ENCODE data around the gene MYOZ3. TPM values are rescaled to one million over a fixed set of nuclear protein-coding genes. Genes with fewer than 3 reads are reported as not detected.

Gene MYOZ3
- total RNA-seq, 1 donor from 2014 or later, result 2.6 TPM

- no peak for DNase-seq (ENCODE audit: low read depth, low spot score)
- H3K4me3 Mint-ChIP-seq, result no peak overlapping the region
- peaks cover 5% of the 10 kb centered on the region for H3K4me1 Mint-ChIP-seq
- no peak overlapping the region for H3K27ac Mint-ChIP-seq (ENCODE audit: unreplicated experiment)
- TF ChIP-seq CTCF (conservative IDR thresholded peaks at IDR 0.05), result no peak
- no peaks in the 10 kb centered on the region for H3K9me3 Mint-ChIP-seq
- H3K36me3 Mint-ChIP-seq (ENCODE audit: low read depth), result no peaks in the 10 kb centered on the region
- peaks cover 4% of the 10 kb centered on the region for H3K27me3 Mint-ChIP-seq (ENCODE audit: low read depth)
These were observed 18.5 kb upstream of the MYOZ3 start for GRCh38 chr5:150642567-150642927.

GRCh38 chr5:150642991-150643710 is 17.9 kb upstream of the MYOZ3 start:
- peaks cover 3% of the 10 kb centered on the region for H3K27me3 Mint-ChIP-seq (ENCODE audit: low read depth)
- TF ChIP-seq CTCF (conservative IDR thresholded peaks at IDR 0.05), result no peak
- no peak overlapping the region for H3K27ac Mint-ChIP-seq (ENCODE audit: unreplicated experiment)
- no peaks in the 10 kb centered on the region for H3K36me3 Mint-ChIP-seq (ENCODE audit: low read depth)
- H3K4me1 Mint-ChIP-seq, result peaks cover 5% of the 10 kb centered on the region
- no peaks in the 10 kb centered on the region for H3K9me3 Mint-ChIP-seq
- H3K4me3 Mint-ChIP-seq, result no peak overlapping the region
- DNase-seq (ENCODE audit: low read depth, low spot score), result no peak

- Mint-ChIP-seq H3K4me1 (peaks cover 5% of the 10 kb centered on the region), H3K36me3 (ENCODE audit: low read depth) (no peaks in the 10 kb centered on the region), H3K27ac (ENCODE audit: unreplicated experiment) (no peak overlapping the region), H3K9me3 (no peaks in the 10 kb centered on the region), H3K4me3 (no peak overlapping the region), H3K27me3 (ENCODE audit: low read depth) (peaks cover 3% of the 10 kb centered on the region)
- TF ChIP-seq CTCF (conservative IDR thresholded peaks at IDR 0.05), result no peak
- DNase-seq (ENCODE audit: low read depth, low spot score), result no peak
These were observed 17.0 kb upstream of the MYOZ3 start for GRCh38 chr5:150644058-150644457.

GRCh38 chr5:150644514-150644913 is 16.5 kb upstream of the MYOZ3 start:
- H3K4me3 Mint-ChIP-seq, result no peak overlapping the region
- no peaks in the 10 kb centered on the region for H3K9me3 Mint-ChIP-seq
- peaks cover 3% of the 10 kb centered on the region for H3K27me3 Mint-ChIP-seq (ENCODE audit: low read depth)
- H3K36me3 Mint-ChIP-seq (ENCODE audit: low read depth), result no peaks in the 10 kb centered on the region
- no peak for TF ChIP-seq CTCF (conservative IDR thresholded peaks at IDR 0.05)
- H3K4me1 Mint-ChIP-seq, result peaks cover 5% of the 10 kb centered on the region
- no peak for DNase-seq (ENCODE audit: low read depth, low spot score)
- H3K27ac Mint-ChIP-seq (ENCODE audit: unreplicated experiment), result no peak overlapping the region

- Mint-ChIP-seq H3K27me3 (ENCODE audit: low read depth) (peaks cover 3% of the 10 kb centered on the region), H3K9me3 (no peaks in the 10 kb centered on the region), H3K4me3 (no peak overlapping the region), H3K4me1 (peaks cover 4% of the 10 kb centered on the region), H3K36me3 (ENCODE audit: low read depth) (no peaks in the 10 kb centered on the region), H3K27ac (ENCODE audit: unreplicated experiment) (no peak overlapping the region)
- TF ChIP-seq CTCF (conservative IDR thresholded peaks at IDR 0.05), result no peak
- DNase-seq (ENCODE audit: low read depth, low spot score), result no peak
These were observed 15.9 kb upstream of the MYOZ3 start for GRCh38 chr5:150645070-150645700.

All from neural crest cell (in vitro differentiated cells).